Lower leg skin (tissue), 3 donors: ENCODE measurements around the gene WDR91.

Experiments used
- POLR2A ChIP-seq, 2 donors: fragments of 450-650 bp; IDR thresholded peaks; one replicate each; pipeline ENCODE4 v1.6.1; 2016 to 2017; ENCODE audit warnings: antibody characterized with exemption in 2 of 2, mild to moderate bottlenecking in 1 of 2, moderate library complexity in 1 of 2
- TF ChIP-seq, protein P1 (sequence below), 3 donors: fragments of 450-650 bp; IDR thresholded peaks; one replicate each; pipeline ENCODE4 v1.5.1; 2016; ENCODE audit warnings: antibody characterized with exemption in 3 of 3, mild to moderate bottlenecking in 3 of 3, moderate library complexity in 2 of 3

DNA sequence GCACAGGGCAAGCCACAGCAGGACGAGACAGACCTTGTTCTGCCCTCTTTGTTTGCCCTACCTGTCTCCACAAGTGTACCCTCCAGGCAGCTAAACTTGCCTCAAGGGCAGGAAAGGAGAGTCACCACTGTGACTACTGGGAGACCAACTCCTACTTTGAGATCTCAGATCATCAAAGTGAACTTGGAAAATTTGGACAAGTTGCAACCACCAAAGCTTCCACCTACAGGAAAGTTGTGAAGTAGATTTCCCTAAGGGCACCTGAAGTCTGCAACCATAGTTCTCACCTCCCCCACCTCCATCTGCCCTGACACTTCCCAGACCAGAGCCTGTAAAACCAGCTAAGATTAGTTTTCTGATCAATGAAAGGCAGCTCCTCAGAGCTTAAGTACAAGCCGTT is 2.5 kb upstream of the WDR91 start:
- TF ChIP-seq, protein P1, sequence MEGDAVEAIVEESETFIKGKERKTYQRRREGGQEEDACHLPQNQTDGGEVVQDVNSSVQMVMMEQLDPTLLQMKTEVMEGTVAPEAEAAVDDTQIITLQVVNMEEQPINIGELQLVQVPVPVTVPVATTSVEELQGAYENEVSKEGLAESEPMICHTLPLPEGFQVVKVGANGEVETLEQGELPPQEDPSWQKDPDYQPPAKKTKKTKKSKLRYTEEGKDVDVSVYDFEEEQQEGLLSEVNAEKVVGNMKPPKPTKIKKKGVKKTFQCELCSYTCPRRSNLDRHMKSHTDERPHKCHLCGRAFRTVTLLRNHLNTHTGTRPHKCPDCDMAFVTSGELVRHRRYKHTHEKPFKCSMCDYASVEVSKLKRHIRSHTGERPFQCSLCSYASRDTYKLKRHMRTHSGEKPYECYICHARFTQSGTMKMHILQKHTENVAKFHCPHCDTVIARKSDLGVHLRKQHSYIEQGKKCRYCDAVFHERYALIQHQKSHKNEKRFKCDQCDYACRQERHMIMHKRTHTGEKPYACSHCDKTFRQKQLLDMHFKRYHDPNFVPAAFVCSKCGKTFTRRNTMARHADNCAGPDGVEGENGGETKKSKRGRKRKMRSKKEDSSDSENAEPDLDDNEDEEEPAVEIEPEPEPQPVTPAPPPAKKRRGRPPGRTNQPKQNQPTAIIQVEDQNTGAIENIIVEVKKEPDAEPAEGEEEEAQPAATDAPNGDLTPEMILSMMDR (IDR thresholded peaks at IDR 0.05), result no peak
- no peak for TF ChIP-seq POLR2A (IDR thresholded peaks at IDR 0.05)
